GM21515 (cell line): ENCODE measurements around the gene DOCK10.
"Not testable (repeated sequence)": the region's sequence is repeated elsewhere in the genome, so short reads cannot be mapped to it uniquely, and the experiment has no call there.

Experiments used
- ATAC-seq: cut with Tn5 transposase; IDR thresholded peaks from one replicate; pipeline ENCODE4 v1.9.1; 2021; ENCODE audit not compliant: unreplicated experiment

Gene DOCK10

GRCh38 chr2:224951723-224952481 is 90.4 kb downstream of the DOCK10 start:
- no peak for ATAC-seq

DNA sequence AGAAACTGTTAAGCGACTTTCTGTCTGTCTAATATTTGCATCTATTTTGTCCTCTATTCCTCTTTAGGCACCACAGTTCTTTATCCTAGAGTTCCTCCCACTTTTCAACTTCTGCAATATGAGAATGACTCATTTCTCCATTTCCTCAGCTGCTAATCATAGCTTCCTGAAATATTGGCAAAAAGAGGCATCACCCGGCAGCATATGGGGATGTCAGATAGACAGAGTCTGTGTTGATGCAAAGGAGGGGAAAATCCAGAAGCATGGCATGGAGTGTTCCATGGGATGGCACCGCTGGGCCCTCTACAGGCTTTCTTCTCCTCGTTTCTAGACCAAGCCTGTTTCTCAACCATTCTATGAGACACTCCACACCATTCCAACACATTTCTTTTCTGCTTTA is 93.4 kb downstream of the DOCK10 start:
- ATAC-seq, result no peak

DNA sequence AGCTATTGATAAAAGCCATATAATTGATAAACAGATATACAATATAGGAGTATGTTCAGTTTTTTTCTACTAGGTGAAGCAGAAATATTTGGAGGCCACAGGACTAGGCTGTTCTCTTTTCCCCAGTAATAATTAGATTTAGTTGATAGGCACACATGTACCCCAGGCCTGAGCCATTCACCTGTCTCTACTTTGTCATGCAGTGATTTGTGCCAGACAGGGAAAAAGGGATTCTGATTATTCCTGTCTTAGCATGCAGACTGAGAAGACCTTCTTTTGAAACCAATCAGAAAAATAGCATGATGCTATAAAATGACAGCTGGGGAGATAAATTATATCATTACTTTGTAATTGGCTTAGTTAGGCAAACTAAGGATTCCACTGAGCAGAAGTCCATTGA is 94.3 kb downstream of the DOCK10 start:
- ATAC-seq, result no peak

DNA sequence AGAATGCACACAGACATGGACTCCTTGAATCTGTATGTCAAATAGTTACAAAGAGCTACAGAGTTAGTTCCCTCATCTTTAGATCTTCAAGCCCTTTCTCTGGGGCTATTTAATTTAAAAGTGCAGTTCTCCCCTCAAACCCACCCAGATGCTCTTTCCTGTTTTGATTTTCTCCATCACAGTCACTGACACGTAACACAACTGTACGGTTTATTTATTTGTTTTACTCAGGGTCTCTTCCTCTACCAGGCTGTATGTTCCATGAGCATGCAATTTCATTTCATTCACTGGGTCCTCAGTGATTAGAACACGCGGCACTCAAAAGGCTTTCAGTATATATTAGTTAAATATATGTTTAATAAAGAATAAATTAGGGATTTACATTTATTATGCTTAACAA is 94.7 kb downstream of the DOCK10 start:
- no peak for ATAC-seq

GRCh38 chr2:224946895-224947294 is 95.4 kb downstream of the DOCK10 start:
- ATAC-seq, result peak; percentile 76

GRCh38 chr2:224944707-224945547 is 97.3 kb downstream of the DOCK10 start:
- ATAC-seq, result no peak

DNA sequence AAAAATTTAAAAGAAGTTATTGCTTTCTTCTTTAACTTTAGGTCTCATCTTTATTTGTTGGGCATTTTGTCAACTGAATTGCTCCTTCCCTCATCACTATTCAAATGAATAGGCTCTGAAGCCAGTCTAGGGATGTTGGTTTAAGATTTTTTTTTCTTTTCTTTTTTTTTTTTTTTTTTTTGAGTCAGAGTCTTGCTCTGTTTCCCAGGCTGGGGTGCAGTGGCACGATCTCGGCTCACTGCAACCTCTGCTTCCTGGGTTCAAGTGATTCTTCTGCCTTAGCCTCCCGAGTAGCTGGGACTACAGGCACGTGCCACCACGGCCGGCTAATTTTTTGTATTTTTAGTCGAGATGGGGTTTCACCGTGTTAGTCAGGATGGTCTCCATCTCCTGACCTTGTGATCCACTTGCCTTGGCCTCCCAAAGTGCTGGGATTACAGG is 98.6 kb downstream of the DOCK10 start:
- not testable (repeated sequence) for ATAC-seq

DNA sequence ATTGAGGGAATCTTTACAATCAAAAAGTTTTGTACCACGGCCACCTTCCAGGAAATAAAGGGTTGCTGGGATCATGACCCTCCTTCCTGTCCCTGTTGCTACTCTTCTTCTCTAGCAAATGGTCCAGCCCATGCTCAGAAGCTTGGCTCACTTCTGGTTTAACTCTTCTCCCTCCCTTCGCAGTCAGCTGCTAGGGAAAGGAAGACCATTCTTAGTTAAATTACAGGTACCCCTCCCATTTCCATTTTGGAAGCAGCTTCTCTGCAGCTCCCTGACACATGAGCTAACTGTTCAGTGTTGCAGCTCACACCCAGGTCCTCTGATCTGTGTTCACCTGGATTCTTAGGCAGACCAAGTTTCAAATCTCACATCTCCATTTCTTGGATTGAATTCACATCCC is 100.3 kb downstream of the DOCK10 start:
- ATAC-seq, result no peak

GRCh38 chr2:224940618-224941017 is 101.7 kb downstream of the DOCK10 start:
- no peak for ATAC-seq

GRCh38 chr2:224938651-224939182 is 103.6 kb downstream of the DOCK10 start:
- ATAC-seq, result no peak

GRCh38 chr2:224937887-224938286 is 104.4 kb downstream of the DOCK10 start:
- ATAC-seq, result peak; percentile 89

- ATAC-seq, result no peak
These were observed 107.6 kb downstream of the DOCK10 start for GRCh38 chr2:224934526-224935188.

GRCh38 chr2:224933431-224933830 is 108.8 kb downstream of the DOCK10 start:
- no peak for ATAC-seq

DNA sequence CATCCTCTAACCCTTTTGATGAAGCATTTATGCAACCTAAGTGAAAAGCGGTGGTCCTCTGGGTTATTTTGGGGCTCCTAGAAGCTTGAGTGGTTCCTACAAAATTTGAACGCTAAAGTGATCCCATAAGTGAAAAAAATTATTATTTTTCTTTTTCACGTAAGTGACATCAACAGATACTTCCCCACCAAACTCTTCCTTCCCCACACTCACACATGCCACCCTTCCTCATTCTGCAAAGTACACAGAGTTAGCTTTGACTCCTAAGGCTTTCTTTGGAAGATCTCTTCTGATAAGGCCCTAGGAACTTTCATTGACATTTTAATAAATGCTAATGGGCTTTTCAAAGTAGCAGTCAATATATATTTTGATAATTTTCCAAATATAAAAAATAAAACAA is 109.7 kb downstream of the DOCK10 start:
- ATAC-seq, result no peak

DNA sequence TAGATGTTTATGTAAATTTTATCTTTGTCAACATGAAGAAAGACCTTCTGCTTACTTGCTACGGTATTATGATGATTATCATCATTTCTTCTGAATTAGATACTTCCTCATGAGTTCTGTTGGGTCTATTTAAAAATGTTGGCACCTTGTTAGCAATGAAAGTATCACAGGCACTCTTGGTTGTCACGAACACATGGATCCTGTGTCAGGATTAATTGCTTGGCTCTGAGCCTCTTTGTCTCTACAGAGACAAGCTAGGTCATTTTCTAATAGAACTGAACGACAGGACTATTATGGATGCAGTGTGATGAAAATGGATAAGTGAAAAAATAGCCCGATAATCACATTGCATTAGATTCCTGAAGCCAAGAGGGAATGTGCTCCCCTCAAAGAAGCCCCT is 110.3 kb downstream of the DOCK10 start:
- no peak for ATAC-seq

GRCh38 chr2:224930990-224931389 is 111.3 kb downstream of the DOCK10 start:
- ATAC-seq, result no peak

DNA sequence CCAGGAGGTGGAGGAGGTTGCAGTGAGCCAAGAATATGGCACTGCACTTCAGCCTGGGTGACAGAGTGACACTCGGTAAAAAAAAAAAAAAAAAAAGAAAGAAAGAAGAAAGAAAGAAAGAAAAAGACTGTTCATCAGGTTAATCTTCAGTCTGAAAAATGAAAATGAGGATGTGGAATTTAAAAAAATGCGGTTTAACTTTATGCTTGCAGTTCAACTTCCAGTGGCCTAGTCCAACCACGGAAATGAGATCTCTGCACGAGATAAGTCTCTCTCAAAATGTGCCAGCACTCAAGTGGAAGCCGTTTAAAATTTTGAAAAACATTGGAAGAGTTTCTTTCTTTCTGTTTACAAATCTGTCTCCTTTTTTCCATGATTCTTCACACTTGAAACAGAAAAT is 112.1 kb downstream of the DOCK10 start:
- ATAC-seq, result no peak

- ATAC-seq, result no peak
These were observed 112.8 kb downstream of the DOCK10 start for GRCh38 chr2:224929512-224929911.

- no peak for ATAC-seq
These were observed 114.6 kb downstream of the DOCK10 start for GRCh38 chr2:224927646-224928173.

DNA sequence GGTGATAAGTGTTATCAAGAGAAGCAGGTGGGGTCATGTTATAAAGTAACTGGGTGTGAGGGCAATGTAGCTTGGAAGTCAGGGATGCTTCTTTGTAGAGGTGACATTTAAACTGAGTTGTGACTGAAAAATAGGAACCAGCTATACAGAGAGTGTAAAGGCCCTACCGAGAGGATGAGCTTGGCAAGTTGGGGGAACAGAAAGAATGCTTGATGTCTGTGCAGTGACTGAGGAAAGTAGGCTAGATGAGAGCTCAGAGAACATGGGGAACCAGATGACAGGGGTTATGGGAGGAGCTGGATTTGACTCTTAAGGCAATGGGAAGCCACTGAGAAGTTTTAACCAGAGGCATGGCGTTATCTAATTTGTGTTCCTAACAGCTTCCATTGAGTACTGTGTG is 115.3 kb downstream of the DOCK10 start:
- no peak for ATAC-seq

DNA sequence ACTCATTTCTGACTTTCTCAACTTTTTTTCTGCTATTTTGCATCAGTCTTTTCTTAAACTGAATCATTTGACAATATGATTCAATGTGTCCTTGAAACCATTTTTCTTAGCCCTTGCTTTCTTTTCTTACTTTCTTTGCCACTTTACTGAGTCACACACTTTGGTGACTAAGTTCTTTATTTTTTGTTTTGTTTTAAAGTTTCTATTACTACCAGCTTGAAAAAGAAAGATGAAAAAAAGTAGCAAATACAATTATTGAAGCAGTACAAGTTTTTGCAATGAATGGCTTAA is 116.5 kb downstream of the DOCK10 start:
- no peak for ATAC-seq
